OCI-LY7 (cell line): Measurements from ENCODE around the gene EYA2.

Source experiments
- CTCF ChIP-seq: fragments of 200-600 bp; sonication (generic); conservative IDR thresholded peaks from 2 replicates; pipeline ENCODE4 v1.5.1; 2014; ENCODE audit warnings: mild to moderate bottlenecking, antibody characterized with exemption, low read length, moderate library complexity, mixed read lengths
- EZH2phosphoT487 ChIP-seq: fragments of 200-600 bp; sonication (generic); IDR thresholded peaks from 2 replicates; pipeline ENCODE4 v1.6.1; 2018; ENCODE audit warnings: low read depth, borderline replicate concordance, mild to moderate bottlenecking, mixed run types, antibody characterized with exemption, low read length, moderate library complexity, mixed read lengths

GRCh38 chr20:47183367-47183766, 288.7 kb downstream of the EYA2 start:
- TF ChIP-seq CTCF, result no peak
- no peak for TF ChIP-seq EZH2phosphoT487
